GM13976 (cell line): Measurements from ENCODE around the gene ESX1.
"Not testable (repeated sequence)": the region's sequence is repeated elsewhere in the genome, so short reads cannot be mapped to it uniquely, and the experiment has no call there.

Experiments used
- DNase-seq: peaks from one replicate; pipeline ENCODE4 v3.0.0; 2012; ENCODE audit warnings: low spot score
- CTCF ChIP-seq: IDR thresholded peaks from 2 replicates; pipeline ENCODE4 v1.5.1; 2012; ENCODE audit warnings: borderline replicate concordance, mild to moderate bottlenecking; ENCODE audit not compliant: insufficient read depth; ENCODE audit errors: extremely low read depth, missing control alignments, control extremely low read depth
- in situ Hi-C: fragments of 300-500 bp; cut with MboI; formaldehyde crosslinking; loops from one replicate; pipeline ENCODE4 v1.12.0; 2022; ENCODE audit warnings: low sequenced_read_pairs, mixed read lengths, inconsistent platforms; ENCODE audit not compliant: unreplicated experiment

ESX1 gene

GRCh38 chrX:104253567-104254441, 929 bp downstream of the ESX1 start:
- in situ Hi-C loops = no loop called here
- DNase-seq = peak; percentile 18
- no peak for TF ChIP-seq CTCF

GRCh38 chrX:104250470-104250869, 4.3 kb downstream of the ESX1 start:
- TF ChIP-seq CTCF = no peak
- no peak for DNase-seq
- in situ Hi-C loops = no loop called here

GRCh38 chrX:104230060-104230459, 24.7 kb downstream of the ESX1 start:
- DNase-seq, in situ Hi-C loops: not testable (repeated sequence)

- in situ Hi-C loops = no loop called here
Observed at GRCh38 chrX:104211187-104211586, 43.5 kb downstream of the ESX1 start.

GRCh38 chrX:104205548-104205947, 49.2 kb downstream of the ESX1 start:
- no peak for TF ChIP-seq CTCF
- DNase-seq = no peak
- in situ Hi-C loops = no loop called here

More at GRCh38 chrX:104211187-104211586, 43.5 kb downstream of the ESX1 start:
- DNase-seq = no peak
- no peak for TF ChIP-seq CTCF
